Astrocyte of the spinal cord (primary cell): ENCODE results near the gene PFDN6.

Source experiments
- DNase-seq: peaks from one replicate; pipeline ENCODE4 v3.0.0; 2011; ENCODE audit warnings: low read depth, low spot score
- H3K4me3 ChIP-seq: 2 replicates; pipeline ENCODE4 v1.5.1; 2011; ENCODE audit warnings: low read depth, mild to moderate bottlenecking, low read length, moderate library complexity
- CTCF ChIP-seq: IDR thresholded peaks from 2 replicates; pipeline ENCODE4 v1.5.1; 2012; ENCODE audit warnings: low read depth, mild to moderate bottlenecking, low read length, inconsistent platforms
- in situ Hi-C: cut with HindIII; loops from 2 replicates; pipeline ENCODE4 v1.10.0; 2017; ENCODE audit warnings: low sequenced_read_pairs

PFDN6 gene

DNA sequence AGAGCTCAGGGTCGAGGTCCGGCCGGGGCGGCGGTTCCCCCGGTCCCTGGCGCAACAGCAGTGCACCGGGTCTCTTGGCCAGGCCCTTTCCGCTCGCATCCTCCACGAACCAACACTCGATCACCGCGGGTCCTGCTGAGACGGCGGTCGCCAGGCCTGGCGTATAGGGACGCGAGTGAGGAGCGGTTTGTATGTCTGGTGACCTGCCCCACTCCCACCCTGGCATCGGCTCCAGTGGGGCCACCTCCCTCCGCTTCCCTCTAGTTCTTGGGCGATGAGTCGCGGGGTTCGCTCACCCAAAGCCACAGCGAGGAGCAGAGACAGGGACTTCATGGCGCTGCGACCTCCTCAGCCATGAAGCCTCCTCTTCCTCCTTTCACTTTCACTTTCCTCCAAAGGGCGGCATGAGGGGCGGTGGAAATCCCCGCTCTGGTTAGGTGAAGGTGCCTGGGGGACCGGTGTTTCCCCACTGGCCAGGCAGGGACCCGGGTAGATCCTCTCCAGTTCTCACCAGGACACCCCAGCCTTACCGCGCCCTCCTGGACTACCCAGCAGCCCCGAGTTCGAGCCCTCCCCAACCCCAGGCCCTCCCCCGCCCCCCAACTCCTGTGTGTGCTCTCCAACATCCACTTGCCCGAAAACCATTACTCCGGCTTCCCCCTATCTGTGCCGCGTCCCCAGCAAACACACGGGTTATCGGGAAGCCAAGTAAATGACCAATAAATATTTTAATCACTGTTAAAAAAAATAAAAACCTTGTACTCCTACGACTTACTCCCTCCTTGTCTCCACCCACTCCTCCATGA lies 24.5 kb downstream of the PFDN6 start, which contains the start of gene TAPBP:
TAPBP (minus strand) TSS at position 370 of the 806 bp plus-strand sequence; CDS start at position 333, 37 bp downstream.
- in situ Hi-C loops = no loop called here
- H3K4me3 ChIP-seq = peak within 1 kb of the TSS; percentile 83
- DNase-seq = peak; percentile 73
- TF ChIP-seq CTCF = no peak

GRCh38 chr6:33314515-33314942 lies 25.1 kb downstream of the PFDN6 start:
- no peak for TF ChIP-seq CTCF
- peak; percentile 72 for DNase-seq
- in situ Hi-C loops = no loop called here
- peak overlapping the region; percentile 83 for H3K4me3 ChIP-seq

- peak overlapping the region; percentile 83 for H3K4me3 ChIP-seq
- in situ Hi-C loops = no loop called here
- no peak for TF ChIP-seq CTCF
- peak; percentile 3 for DNase-seq
These were observed 25.8 kb downstream of the PFDN6 start for GRCh38 chr6:33314943-33315792.

DNA sequence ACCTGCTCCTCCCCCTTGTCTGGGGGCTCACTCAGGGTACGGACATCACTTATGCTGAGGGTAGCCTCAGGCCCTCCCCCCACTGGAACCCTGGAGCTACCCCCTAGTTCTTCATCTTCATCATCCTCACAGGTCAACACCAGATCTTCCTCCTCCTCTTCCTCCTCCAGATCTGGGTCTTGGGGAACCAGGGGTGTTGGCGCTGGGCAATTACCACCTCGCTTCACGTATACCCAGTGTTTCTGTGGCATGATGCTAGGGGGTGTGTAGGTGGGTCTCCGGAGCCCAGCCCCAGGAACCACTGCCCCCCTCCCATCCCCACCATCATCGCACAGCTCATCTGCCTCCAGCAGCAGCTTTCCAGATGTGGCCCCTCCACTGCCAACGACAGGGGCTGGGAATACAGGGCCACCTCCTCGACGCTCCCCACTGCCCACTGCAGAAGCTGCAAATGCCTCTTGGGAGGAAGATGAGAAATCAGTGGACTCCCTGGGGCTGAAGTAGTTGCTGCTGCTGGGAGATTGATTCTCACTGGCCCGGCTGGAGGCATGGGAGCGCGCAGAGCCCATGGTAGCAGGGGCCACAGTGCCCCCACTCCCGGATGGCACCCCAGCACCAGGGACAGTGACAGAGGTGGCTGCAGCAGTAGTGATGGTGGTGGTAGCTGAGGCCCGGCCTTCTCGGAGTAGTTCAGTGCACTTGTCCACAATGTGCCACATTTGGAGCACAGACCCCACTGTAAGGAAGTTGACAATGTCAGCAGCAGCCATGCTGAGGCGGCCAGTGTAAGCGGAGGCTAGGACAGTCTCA lies 26.6 kb downstream of the PFDN6 start:
- DNase-seq = no peak
- H3K4me3 ChIP-seq = no peak overlapping the region
- in situ Hi-C loops = no loop called here
- TF ChIP-seq CTCF = no peak

DNA sequence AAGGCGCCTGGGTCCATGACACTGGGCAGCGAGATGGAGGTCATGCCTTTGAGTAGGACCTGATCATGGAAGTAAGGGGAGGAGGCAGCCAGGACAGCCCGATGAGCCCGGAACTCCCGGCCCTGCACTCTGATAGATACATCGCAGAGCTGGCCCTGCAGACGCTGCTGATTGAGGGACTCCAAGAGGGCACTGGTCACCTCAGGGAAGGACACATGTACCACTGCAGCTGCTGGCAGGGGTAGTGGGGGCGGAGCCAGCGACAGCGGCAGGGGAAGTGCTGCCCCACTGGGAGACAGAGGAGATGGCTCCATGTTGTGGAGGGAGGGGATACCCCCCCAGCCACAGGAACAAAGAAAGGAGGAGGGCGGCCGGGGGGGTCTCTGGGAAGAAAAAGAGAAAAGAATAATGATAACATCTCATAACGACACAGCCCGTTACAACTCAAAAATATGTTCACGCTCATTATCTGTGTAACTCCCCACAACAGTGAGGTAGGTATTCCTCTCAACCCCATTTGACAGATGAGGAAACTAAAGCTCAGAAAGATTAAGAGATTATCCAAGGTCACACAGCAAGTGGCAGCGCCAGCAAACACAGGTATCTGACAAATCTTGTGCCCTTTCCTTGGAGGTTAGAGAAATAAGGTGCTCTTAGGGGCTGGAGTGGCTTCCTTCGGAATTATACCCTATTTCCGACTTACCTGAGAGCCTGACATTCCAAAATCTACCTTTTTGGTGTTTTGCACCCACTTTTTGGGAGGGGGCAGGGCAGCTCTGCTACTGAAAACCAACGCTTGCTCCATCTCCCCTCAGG lies 27.4 kb downstream of the PFDN6 start:
- no peak for TF ChIP-seq CTCF
- peak overlapping the region; percentile 58 for H3K4me3 ChIP-seq
- no peak for DNase-seq
- in situ Hi-C loops = no loop called here
